PC-3 (cell line): ENCODE results near the gene C19orf53. TPM values are rescaled to one million over a fixed set of nuclear protein-coding genes. Genes with fewer than 3 reads are reported as not detected.

Experiments used
- ATAC-seq: fragments of 200-7000 bp; cut with Tn5 transposase; 2 replicates; pipeline ENCODE4 v1.9.1; 2020; ENCODE audit warnings: mild to moderate bottlenecking, moderate library complexity
- BruUV-seq: library from RNA; stranded (reverse); fragments of 400-500 nt; replicated peaks from 2 replicates; lab custom pipeline; 2021; lab: Mats Ljungman, UMichigan
- CTCF ChIA-PET: fragments of 300-600 bp; sonication (Branson Sonifier 250); formaldehyde crosslinking; loops from one replicate; lab custom pipeline; 2022; ENCODE audit warnings: antibody characterized with exemption; lab: Charles Lee
- POLR2A ChIA-PET: fragments of 300-600 bp; sonication (Branson Sonifier 250); formaldehyde crosslinking; loops from one replicate; lab custom pipeline; 2022; ENCODE audit warnings: antibody characterized with exemption; ENCODE audit not compliant: unreplicated experiment; lab: Charles Lee
- DNase-seq: peaks from one replicate; pipeline ENCODE4 v3.0.0-alpha.2; 2015
- H2AFZ ChIP-seq: fragments of 300-600 bp; sonication (generic); 2 replicates; pipeline ENCODE4 v1.6.0; 2016; ENCODE audit warnings: antibody characterized with exemption, low read length
- H3F3A ChIP-seq: fragments of 300-600 bp; sonication (generic); one replicate; pipeline ENCODE4 v1.6.0; 2017; ENCODE audit warnings: antibody characterized with exemption, low read length, control low read depth, mild to moderate bottlenecking; ENCODE audit not compliant: unreplicated experiment
- H3K27ac ChIP-seq: fragments of 300-600 bp; sonication (generic); 2 replicates; pipeline ENCODE4 v1.5.1; 2016; ENCODE audit warnings: mild to moderate bottlenecking, low read length
- H3K27me3 ChIP-seq: fragments of 300-600 bp; sonication (generic); 2 replicates; pipeline ENCODE4 v1.6.1; 2016; ENCODE audit warnings: low read length, mixed read lengths
- H3K36me3 ChIP-seq: fragments of 300-600 bp; sonication (generic); 2 replicates; pipeline ENCODE4 v1.6.1; 2016; ENCODE audit warnings: low read depth, mixed run types, low read length, mixed read lengths
- H3K4me1 ChIP-seq: fragments of 300-600 bp; sonication (generic); 2 replicates; pipeline ENCODE4 v1.5.1; 2016; ENCODE audit warnings: low read length; ENCODE audit not compliant: insufficient read depth
- H3K4me2 ChIP-seq: fragments of 300-600 bp; sonication (generic); 2 replicates; pipeline ENCODE4 v1.6.0; 2016; ENCODE audit warnings: low read length
- H3K4me3 ChIP-seq: fragments of 300-600 bp; sonication (generic); 2 replicates; pipeline ENCODE4 v1.5.1; 2016; ENCODE audit warnings: mild to moderate bottlenecking, low read length, mixed read lengths
- H3K79me2 ChIP-seq: fragments of 300-600 bp; sonication (generic); 2 replicates; pipeline ENCODE4 v1.6.1; 2017; ENCODE audit warnings: low read length, mixed read lengths
- H3K9ac ChIP-seq: fragments of 300-600 bp; sonication (generic); 2 replicates; pipeline ENCODE4 v1.6.0; 2016; ENCODE audit warnings: mild to moderate bottlenecking, low read length
- H3K9me2 ChIP-seq: fragments of 300-600 bp; sonication (generic); replicated peaks from 2 replicates; pipeline ENCODE4 v1.6.1; 2016; ENCODE audit warnings: mixed run types, low read length, mixed read lengths
- H3K9me3 ChIP-seq: fragments of 300-600 bp; sonication (generic); 2 replicates; pipeline ENCODE4 v1.6.1; 2016; ENCODE audit warnings: low read length, mixed read lengths
- H4K20me1 ChIP-seq: fragments of 300-600 bp; sonication (generic); 2 replicates; pipeline ENCODE4 v1.6.1; 2016; ENCODE audit warnings: low read length, mixed read lengths
- EZH2 ChIP-seq: fragments of 300-600 bp; sonication (generic); IDR thresholded peaks from one replicate; pipeline ENCODE4 v1.6.1; 2017; ENCODE audit warnings: antibody characterized with exemption, mild to moderate bottlenecking, low read length; ENCODE audit not compliant: unreplicated experiment
- EZH2phosphoT487 ChIP-seq: fragments of 300-600 bp; sonication (generic); IDR thresholded peaks from 2 replicates; pipeline ENCODE4 v1.6.1; 2018; ENCODE audit warnings: mild to moderate bottlenecking, antibody characterized with exemption, low read length, borderline replicate concordance
- intact Hi-C: fragments of 100-400 bp; cut with micrococcal nuclease; formaldehyde crosslinking; loops from 2 replicates; pipeline ENCODE4 v1.9.0; 2023
- total RNA-seq: library from RNA; depleted of rRNA; stranded (reverse); fragments of >200 nt; gene quantifications from 2 replicates; pipeline ENCODE4 v1.2.3, GENCODE V29; 2014
- TF ChIP-seq, protein P1 (sequence below): fragments of 300-600 bp; sonication (generic); conservative IDR thresholded peaks from 2 replicates; pipeline ENCODE4 v1.5.1; 2017; ENCODE audit warnings: antibody characterized with exemption, low read depth, mild to moderate bottlenecking, low read length

The C19orf53 gene
- total RNA-seq, 1 experiment from 2014 or later: 341 TPM

DNA sequence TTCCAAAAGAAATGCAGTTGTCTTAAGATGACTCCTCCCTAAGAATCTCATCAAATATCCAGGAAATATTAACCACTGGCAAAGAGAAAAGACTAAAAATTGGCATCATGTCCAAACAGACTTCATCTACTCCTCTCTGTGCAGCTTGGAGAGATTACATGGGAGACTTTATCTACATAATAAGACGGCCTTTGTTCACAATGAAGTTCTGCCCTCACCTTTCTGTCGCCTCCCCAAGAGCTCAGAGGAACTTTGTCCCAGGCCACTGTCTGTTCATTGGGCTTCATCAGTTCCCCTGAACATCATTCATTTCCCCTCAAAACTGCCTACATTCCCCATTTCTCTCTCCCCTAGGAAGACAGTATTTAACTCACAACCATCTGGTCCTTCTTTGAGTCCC is 32.4 kb upstream of the C19orf53 start:
- Histone ChIP-seq H3K36me3 (no peaks in the 10 kb centered on the region), H3F3A (no peaks in the 10 kb centered on the region), H3K4me3 (no peak overlapping the region), H3K27me3 (no peaks in the 10 kb centered on the region), H3K9me2 (no peaks in the 10 kb centered on the region), H2AFZ (no peak overlapping the region), H3K27ac (no peak overlapping the region), H3K4me1 (peaks cover 13% of the 10 kb centered on the region), H3K4me2 (no peak overlapping the region), H4K20me1 (no peaks in the 10 kb centered on the region), H3K9me3 (no peaks in the 10 kb centered on the region), H3K9ac (no peak overlapping the region), H3K79me2 (no peaks in the 10 kb centered on the region)
- ChIA-PET POLR2A (interaction anchor here (0.6 kb wide), 1 partner anchor 154 kb away, joined by 3 read pairs; no protein-coding TSS in a partner anchor), CTCF (interaction anchor here (0.6 kb wide), 2 partner anchors 46 to 120 kb away, joined by 5 read pairs; no protein-coding TSS in a partner anchor)
- intact Hi-C loops: no loop called here
- DNase-seq: no peak
- ATAC-seq: no peak
- no TSS peak for BruUV-seq
- TF ChIP-seq, protein P1, sequence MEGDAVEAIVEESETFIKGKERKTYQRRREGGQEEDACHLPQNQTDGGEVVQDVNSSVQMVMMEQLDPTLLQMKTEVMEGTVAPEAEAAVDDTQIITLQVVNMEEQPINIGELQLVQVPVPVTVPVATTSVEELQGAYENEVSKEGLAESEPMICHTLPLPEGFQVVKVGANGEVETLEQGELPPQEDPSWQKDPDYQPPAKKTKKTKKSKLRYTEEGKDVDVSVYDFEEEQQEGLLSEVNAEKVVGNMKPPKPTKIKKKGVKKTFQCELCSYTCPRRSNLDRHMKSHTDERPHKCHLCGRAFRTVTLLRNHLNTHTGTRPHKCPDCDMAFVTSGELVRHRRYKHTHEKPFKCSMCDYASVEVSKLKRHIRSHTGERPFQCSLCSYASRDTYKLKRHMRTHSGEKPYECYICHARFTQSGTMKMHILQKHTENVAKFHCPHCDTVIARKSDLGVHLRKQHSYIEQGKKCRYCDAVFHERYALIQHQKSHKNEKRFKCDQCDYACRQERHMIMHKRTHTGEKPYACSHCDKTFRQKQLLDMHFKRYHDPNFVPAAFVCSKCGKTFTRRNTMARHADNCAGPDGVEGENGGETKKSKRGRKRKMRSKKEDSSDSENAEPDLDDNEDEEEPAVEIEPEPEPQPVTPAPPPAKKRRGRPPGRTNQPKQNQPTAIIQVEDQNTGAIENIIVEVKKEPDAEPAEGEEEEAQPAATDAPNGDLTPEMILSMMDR: no peak
- TF ChIP-seq EZH2phosphoT487: no peak
- TF ChIP-seq EZH2: no peak

DNA sequence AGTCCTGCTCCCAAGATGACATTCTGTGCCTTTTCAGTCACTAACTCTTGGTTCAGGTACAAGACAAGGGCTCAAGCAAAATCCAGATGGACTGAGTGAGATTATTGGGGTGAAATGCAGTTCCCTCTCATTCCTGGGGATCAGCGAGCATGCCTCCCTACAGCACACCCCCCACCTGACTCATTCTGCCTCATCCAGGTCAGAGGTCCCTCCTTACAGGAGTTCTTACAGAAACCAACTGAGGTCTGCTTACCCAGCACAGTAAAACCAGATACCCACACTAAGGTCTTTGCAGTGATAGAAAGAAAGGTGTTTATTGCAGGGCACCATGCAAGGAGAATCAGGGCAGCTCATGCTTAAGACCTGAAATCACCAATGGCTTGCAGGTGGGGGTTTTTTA is 31.5 kb upstream of the C19orf53 start:
- intact Hi-C loops: no loop called here
- ATAC-seq: peak; percentile 51
- Histone ChIP-seq H2AFZ (peak overlapping the region; percentile 31), H3K4me2 (peak overlapping the region; percentile 64), H3K27me3 (no peaks in the 10 kb centered on the region), H3K9me2 (no peaks in the 10 kb centered on the region), H3K36me3 (no peaks in the 10 kb centered on the region), H3K9ac (no peak overlapping the region), H3K79me2 (no peaks in the 10 kb centered on the region), H4K20me1 (no peaks in the 10 kb centered on the region), H3K9me3 (no peaks in the 10 kb centered on the region), H3K27ac (peak overlapping the region; percentile 57), H3K4me1 (peaks cover 13% of the 10 kb centered on the region), H3K4me3 (no peak overlapping the region), H3F3A (no peaks in the 10 kb centered on the region)
- TF ChIP-seq EZH2: no peak
- TF ChIP-seq, protein P1: no peak
- TF ChIP-seq EZH2phosphoT487: no peak
- ChIA-PET CTCF (no interaction called here), POLR2A (no interaction called here)
- peak; percentile 75 for DNase-seq
- no TSS peak for BruUV-seq

DNA sequence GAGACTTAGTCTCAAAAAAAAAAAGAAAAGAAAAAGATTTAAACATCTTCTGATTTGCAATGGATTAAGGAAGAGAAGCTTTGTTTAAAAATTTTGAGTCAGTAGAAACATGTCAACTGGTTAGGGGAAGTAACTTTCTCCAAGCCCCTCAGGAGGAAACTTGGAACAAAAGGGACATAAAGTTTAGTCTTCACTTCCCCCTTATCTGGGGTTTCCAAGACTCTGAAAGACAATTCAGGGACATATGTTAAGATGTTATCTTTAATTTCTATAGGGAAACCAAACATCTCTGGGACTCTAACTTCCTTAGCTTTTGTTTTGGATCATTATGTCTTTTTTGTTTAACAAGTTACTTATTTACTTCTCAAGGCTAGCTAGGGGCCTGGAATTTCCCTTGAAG is 30.1 kb upstream of the C19orf53 start:
- no peak for TF ChIP-seq EZH2phosphoT487
- TF ChIP-seq EZH2: no peak
- TF ChIP-seq, protein P1: no peak
- no peak overlapping the region for H3K4me2 ChIP-seq
- H3K4me1 ChIP-seq: peaks cover 20% of the 10 kb centered on the region
- H2AFZ ChIP-seq: no peak overlapping the region
- H3K4me3 ChIP-seq: no peak overlapping the region
- POLR2A ChIA-PET: no interaction called here
- H3K27ac ChIP-seq: no peak overlapping the region
- intact Hi-C loops: no loop called here
- ATAC-seq (no peak), DNase-seq (no peak)
- no peaks in the 10 kb centered on the region for H3K27me3 ChIP-seq
- no peaks in the 10 kb centered on the region for H3K9me3 ChIP-seq
- H3K36me3 ChIP-seq: no peaks in the 10 kb centered on the region
- no peaks in the 10 kb centered on the region for H4K20me1 ChIP-seq
- no peak overlapping the region for H3K9ac ChIP-seq
- H3F3A ChIP-seq: no peaks in the 10 kb centered on the region
- H3K9me2 ChIP-seq: no peaks in the 10 kb centered on the region
- CTCF ChIA-PET: no interaction called here
- peaks cover 13% of the 10 kb centered on the region for H3K79me2 ChIP-seq
- BruUV-seq: no TSS peak
